Heart right ventricle (tissue), 16 donors: ENCODE data around the gene ERGIC1. TPM values are rescaled to one million over a fixed set of nuclear protein-coding genes. Genes with fewer than 3 reads are reported as not detected.

ENCODE experiments used
- ATAC-seq, 8 donors: fragments of 200-7000 bp; cut with Tn5 transposase; one replicate each; pipeline ENCODE4 v1.9.1; 2020; ENCODE audit warnings: mild to moderate bottlenecking in 8 of 8, moderate library complexity in 8 of 8, moderate number of reproducible peaks in 1 of 8
- DNase-seq, 2 donors: peaks; one replicate each; pipeline ENCODE4 v3.0.0-alpha.2; 2020
- H3K27ac ChIP-seq, 10 donors: fragments of 200-600 bp; sonication (generic) in 2 of 10; one replicate each; pipeline versions ENCODE4 v1.5.0 to v1.8.0; 2020 to 2022; ENCODE audit warnings: mild to moderate bottlenecking in 3 of 10
- H3K27me3 ChIP-seq, 7 donors: fragments of 200-600 bp; one replicate each; pipeline ENCODE4 v1.8.0; 2021 to 2022; ENCODE audit warnings: mild to moderate bottlenecking in 2 of 7
- H3K36me3 ChIP-seq, 9 donors: fragments of 200-600 bp; sonication (generic) in 1 of 9; one replicate each; pipeline versions ENCODE4 v1.5.0 to v1.8.0; 2020 to 2022; ENCODE audit warnings: mild to moderate bottlenecking in 2 of 9
- H3K4me1 ChIP-seq, 9 donors: fragments of 200-600 bp; sonication (generic) in 1 of 9; one replicate each; pipeline versions ENCODE4 v1.5.0 to v1.8.0; 2020 to 2022; ENCODE audit warnings: mild to moderate bottlenecking in 4 of 9
- H3K4me3 ChIP-seq, 10 donors: fragments of 200-600 bp; sonication (generic) in 2 of 10; one replicate each; pipeline versions ENCODE4 v1.5.0 to v1.8.0; 2020 to 2022; ENCODE audit warnings: mild to moderate bottlenecking in 7 of 10, moderate library complexity in 2 of 10
- H3K9me3 ChIP-seq, 11 donors: fragments of 200-600 bp in 10 of 11; sonication (generic) in 2 of 11; one replicate each; pipeline versions ENCODE4 v1.5.0 to v1.8.0; 2013 to 2022; ENCODE audit warnings: mild to moderate bottlenecking in 2 of 11, control low read depth in 1 of 11, moderate library complexity in 1 of 11
- CTCF ChIP-seq, 9 donors: fragments of 200-600 bp; sonication (generic) in 2 of 9; IDR thresholded peaks; one replicate each; pipeline versions ENCODE4 v1.5.0 to v1.8.0; 2021 to 2022; ENCODE audit warnings: antibody characterized with exemption in 9 of 9, mild to moderate bottlenecking in 5 of 9, moderate library complexity in 1 of 9
- WGBS, 2 donors: extraction: QIAGEN DNeasy Blood & Tissue Kit; methylation state at CpG; one replicate each; pipeline ENCODE4 v1.1.7; 2013; ENCODE audit warnings: inconsistent platforms in 1 of 2; 5-methylcytosine and 5-hydroxymethylcytosine counted together
- intact Hi-C, 10 donors: fragments of 100-400 bp; cut with DNase I; formaldehyde crosslinking; loops; one replicate each; pipeline versions ENCODE4 v1.11.1 to v1.14.2; 2022
- polyA plus RNA-seq, 2 donors: library from polyadenylated mRNA; stranded (reverse); fragments of 200-250 nt; gene quantifications; one replicate each; pipeline ENCODE4 v1.2.3, GENCODE V29; 2013
- total RNA-seq, 10 donors: library from RNA; stranded (reverse); fragmentation: NEBNext Ultra II Directional in 3 of 10; extraction: Animal tissue kit (Norgen Biotek cat#: 25700) in 3 of 10; gene quantifications; one replicate each; pipeline versions ENCODE4 v1.2.1 to v1.2.4, GENCODE V29; 2021 to 2023
- donor health status: Arrhythmogenic right ventricular cardiomyopathy.
- donor health status: ischemic (EF 13 %, LVEDD 7.1; RV severe dilation, severe dysfunction).
- donor health status: healthy with polysubstance abuse.
- donor health status: DM: no; HTN: yes; CAD: no.
- donor health status: DM: no; HTN: no; CAD: no.
- donor health status: ischemic (EF 25% LVEDD 6.9; RV normal size, moderate dysfunction).
- donor health status: ischemic (EF 25% LVEDD 5.7; RV mildly dilated, moderate dysfunction).
- donor health status: healthy.
- donor health status: DM: yes; HTN: yes; CAD: no.
- donor health status: Ischemic cardiomyopathy.
- donor health status: ischemic (EF 35%, LVEDD 5.7; RV mildly dilated, moderate dysfunction).
- donor health status: nonischemic (EF 11% LVEDD 7.7; RV severe dilation, severe dysfunction).
- donor health status: DM: yes; HTN: yes; CAD: no.
- donor health status: PGD.
- donor health status: ischemic (EF 29% LVEDD 5.4; RV normal size, mild dysfunction).
- donor health status: nonischemic (EF 23%, LVEDD 6.1; RV moderate dilation, normal function).

The ERGIC1 gene
- total and polyA plus RNA-seq, 12 donors, result 48.0 to 91.9 (median 72.5) TPM

- peak overlapping the region; percentile 86 to 97 (median 92) for H3K27ac ChIP-seq
- H3K4me1 ChIP-seq, result peaks cover 52 to 87% (median 73%) of the 10 kb centered on the region in 9 donors
- WGBS, 2 donors, result 34 to 36% methylated on average over 15 of the region's 15 CpGs
- peak; percentile 13 to 80 (median 58) for ATAC-seq
- peak; percentile 78 to 85 for DNase-seq
- intact Hi-C loops, result loop anchor here in 3 of 10 donors (2.0 to 10.0 kb wide), 4 partner anchors 46 to 88 kb away; partner anchors contain the start of gene DUSP1 (in 2 of the 3)
- peaks cover 0 to 3% (median 0%) of the 10 kb centered on the region in 9 donors for H3K36me3 ChIP-seq
- H3K27me3 ChIP-seq, result no peaks in the 10 kb centered on the region
- peak overlapping the region in 1 of 10 donors; percentile 2 for H3K4me3 ChIP-seq
- no peaks in the 10 kb centered on the region for H3K9me3 ChIP-seq
- no peak for TF ChIP-seq CTCF (IDR thresholded peaks at IDR 0.05)
These were observed 25.1 kb downstream of the ERGIC1 start for GRCh38 chr5:172858990-172859811.

- intact Hi-C loops, result loop anchor here in 6 of 10 donors (2.0 to 10.0 kb wide), 9 partner anchors 33 to 143 kb away; partner anchors contain the start of gene DUSP1 (in 5 of the 6)
- ATAC-seq (no peak), DNase-seq (no peak)
- no peaks in the 10 kb centered on the region for H3K9me3 ChIP-seq
- peak overlapping the region; percentile 86 to 97 (median 92) for H3K27ac ChIP-seq
- H3K36me3 ChIP-seq, result peaks cover 0 to 3% (median 0%) of the 10 kb centered on the region in 9 donors
- peaks cover 49 to 82% (median 66%) of the 10 kb centered on the region in 9 donors for H3K4me1 ChIP-seq
- 75 to 81% methylated on average over 4 of the region's 4 CpGs for WGBS, 2 donors
- H3K4me3 ChIP-seq, result peak overlapping the region in 4 of 10 donors; percentile 6 to 39 (median 23)
- no peak for TF ChIP-seq CTCF (IDR thresholded peaks at IDR 0.05)
- no peaks in the 10 kb centered on the region for H3K27me3 ChIP-seq
These were observed 25.9 kb downstream of the ERGIC1 start for GRCh38 chr5:172859966-172860365.

- TF ChIP-seq CTCF (IDR thresholded peaks at IDR 0.05), result no peak
- Histone ChIP-seq H3K27ac (peak overlapping the region; percentile 86 to 97 (median 92)), H3K9me3 (no peaks in the 10 kb centered on the region), H3K4me1 (peaks cover 41 to 82% (median 65%) of the 10 kb centered on the region in 9 donors), H3K27me3 (no peaks in the 10 kb centered on the region), H3K36me3 (peaks cover 0 to 3% (median 0%) of the 10 kb centered on the region in 9 donors), H3K4me3 (peak overlapping the region in 7 of 10 donors; percentile 1 to 39 (median 20))
- DNase-seq (peak; percentile 88 to 92), ATAC-seq (peak; percentile 86 to 94 (median 90))
- 8 to 11% methylated on average over 24 of the region's 24 CpGs for WGBS, 2 donors
- intact Hi-C loops, result loop anchor here in 6 of 10 donors (2.0 to 10.0 kb wide), 7 partner anchors 32 to 143 kb away; partner anchors contain the start of gene DUSP1 (in 3 of the 6)
These were observed 26.7 kb downstream of the ERGIC1 start for GRCh38 chr5:172860520-172861443.
